SK-N-SH (cell line): ENCODE measurements around the gene NAALADL2.

Source experiments
- CTCF ChIP-seq: fragments of 200-600 bp; sonication (generic); IDR thresholded peaks from 2 replicates; pipeline ENCODE4 v1.6.1; 2017; ENCODE audit warnings: antibody characterized with exemption, mild to moderate bottlenecking, moderate library complexity
- EP300 ChIP-seq, 2 experiments: IDR thresholded peaks; 2 replicates each; pipeline versions ENCODE4 v1.4.0 to v1.6.1; 2012; ENCODE audit warnings: borderline replicate concordance in 1 of 2, low read depth in 1 of 2, low read length in 1 of 2
- EZH2phosphoT487 ChIP-seq: fragments of 200-600 bp; sonication (generic); IDR thresholded peaks from 2 replicates; pipeline ENCODE4 v1.6.1; 2017; ENCODE audit warnings: low read depth, mixed run types, mild to moderate bottlenecking, antibody characterized with exemption, moderate library complexity, borderline replicate concordance
- MEF2A ChIP-seq: IDR thresholded peaks from 2 replicates; pipeline ENCODE4 v1.4.0; 2012; ENCODE audit warnings: low read depth, borderline replicate concordance
- PBX3 ChIP-seq: IDR thresholded peaks from 2 replicates; pipeline ENCODE4; 2012
- POLR2AphosphoS5 ChIP-seq: IDR thresholded peaks from 2 replicates; pipeline ENCODE4 v1.6.1; 2012; ENCODE audit warnings: low read depth, low read length
- REST ChIP-seq: IDR thresholded peaks from 2 replicates; pipeline ENCODE4 v1.6.1; 2012; ENCODE audit warnings: mild to moderate bottlenecking, low read depth, low read length, moderate library complexity
- TAF1 ChIP-seq: IDR thresholded peaks from 2 replicates; pipeline ENCODE4 v1.6.1; 2012; ENCODE audit warnings: low read depth, mild to moderate bottlenecking, low read length, moderate library complexity, borderline replicate concordance
- USF1 ChIP-seq: IDR thresholded peaks from 2 replicates; pipeline ENCODE4 v1.4.0; 2012; ENCODE audit warnings: low read depth, borderline replicate concordance
- YY1 ChIP-seq: IDR thresholded peaks from 2 replicates; pipeline ENCODE4 v1.4.0; 2012; ENCODE audit warnings: low read depth, mild to moderate bottlenecking

- TF ChIP-seq CTCF = no peak
- TF ChIP-seq EZH2phosphoT487 = no peak
- no peak for TF ChIP-seq USF1
- no peak for TF ChIP-seq EP300 (IDR thresholded peaks at IDR 0.05; ENCODE audit: borderline replicate concordance in 1 of 2, low read depth in 1 of 2, low read length in 1 of 2)
- TF ChIP-seq MEF2A = no peak
- no peak for TF ChIP-seq REST
- TF ChIP-seq PBX3 = no peak
- TF ChIP-seq POLR2AphosphoS5 = no peak
- TF ChIP-seq TAF1 = no peak
- TF ChIP-seq YY1 = no peak
These were observed 620.0 kb downstream of the NAALADL2 start for GRCh38 chr3:175479175-175479574.
